Ramos (cell line): ENCODE data around the gene SLC4A4.

ENCODE experiments used
- in situ Hi-C: fragments of 300-500 bp; cut with MboI; formaldehyde crosslinking; loops from one replicate; pipeline ENCODE4 v1.14.3; 2022; ENCODE audit warnings: low sequenced_read_pairs; ENCODE audit not compliant: unreplicated experiment

Gene SLC4A4

GRCh38 chr4:71338846-71339593 is at the start of gene SLC4A4:
SLC4A4 (plus strand) TSS chr4:71339020.
- in situ Hi-C loops, result no loop called here

- in situ Hi-C loops, result no loop called here
These were observed 48.7 kb upstream of the SLC4A4 start for GRCh38 chr4:71290074-71290473.

GRCh38 chr4:71290476-71290875 is 48.3 kb upstream of the SLC4A4 start:
- in situ Hi-C loops, result no loop called here

GRCh38 chr4:71292228-71292627 is 46.6 kb upstream of the SLC4A4 start:
- in situ Hi-C loops, result no loop called here

- in situ Hi-C loops, result no loop called here
These were observed 45.1 kb upstream of the SLC4A4 start for GRCh38 chr4:71293705-71294104.

- in situ Hi-C loops, result no loop called here
These were observed 44.5 kb upstream of the SLC4A4 start for GRCh38 chr4:71294301-71294700.

- in situ Hi-C loops, result no loop called here
These were observed 41.9 kb upstream of the SLC4A4 start for GRCh38 chr4:71296945-71297344.

- in situ Hi-C loops, result no loop called here
These were observed 38.5 kb upstream of the SLC4A4 start for GRCh38 chr4:71300362-71300761.

- in situ Hi-C loops, result no loop called here
These were observed 37.9 kb upstream of the SLC4A4 start for GRCh38 chr4:71300964-71301363.

GRCh38 chr4:71303287-71303686 is 35.5 kb upstream of the SLC4A4 start:
- in situ Hi-C loops, result no loop called here

- in situ Hi-C loops, result no loop called here
These were observed 35.0 kb upstream of the SLC4A4 start for GRCh38 chr4:71303850-71304249.

- in situ Hi-C loops, result no loop called here
These were observed 34.5 kb upstream of the SLC4A4 start for GRCh38 chr4:71304289-71304850.

GRCh38 chr4:71307729-71308128 is 31.1 kb upstream of the SLC4A4 start:
- in situ Hi-C loops, result no loop called here

- in situ Hi-C loops, result no loop called here
These were observed 16.4 kb upstream of the SLC4A4 start for GRCh38 chr4:71322425-71322824.

GRCh38 chr4:71333368-71333767 is 5.5 kb upstream of the SLC4A4 start:
- in situ Hi-C loops, result no loop called here

GRCh38 chr4:71333960-71334359 is 4.9 kb upstream of the SLC4A4 start:
- in situ Hi-C loops, result no loop called here

GRCh38 chr4:71334465-71334882 is 4.3 kb upstream of the SLC4A4 start:
- in situ Hi-C loops, result no loop called here

GRCh38 chr4:71343670-71344466 is 5.0 kb downstream of the SLC4A4 start:
- in situ Hi-C loops, result no loop called here

GRCh38 chr4:71346710-71347109 is 7.9 kb downstream of the SLC4A4 start:
- in situ Hi-C loops, result no loop called here

- in situ Hi-C loops, result no loop called here
These were observed 9.8 kb downstream of the SLC4A4 start for GRCh38 chr4:71348586-71348985.

- in situ Hi-C loops, result no loop called here
These were observed 16.2 kb downstream of the SLC4A4 start for GRCh38 chr4:71355045-71355444.
